ENCODE measurements around the gene PGPEP1. TPM values are rescaled to one million over a fixed set of nuclear protein-coding genes. Genes with fewer than 3 reads are reported as not detected.
A peak's percentile ranks its signal among the peaks of the same experiment; 100 is the strongest.

Gene PGPEP1
- total RNA-seq, 1 experiment from 2014 or later, result 27.9 TPM

- no peak for TF ChIP-seq CTCF (IDR thresholded peaks at IDR 0.05; ENCODE audit: unreplicated experiment)
- Mint-ChIP-seq H3K36me3 (ENCODE audit: insufficient read depth, unreplicated experiment) (peaks cover 55% of the 10 kb centered on the region), H3K4me1 (ENCODE audit: low read depth, unreplicated experiment) (peaks cover 25% of the 10 kb centered on the region), H3K9me3 (ENCODE audit: low read depth, unreplicated experiment) (no peaks in the 10 kb centered on the region), H3K4me3 (ENCODE audit: low read depth, unreplicated experiment) (no peak overlapping the region), H3K27me3 (ENCODE audit: unreplicated experiment) (no peaks in the 10 kb centered on the region), H3K27ac (ENCODE audit: unreplicated experiment) (no peak overlapping the region)
- CTCF ChIA-PET, result interaction anchor here (0.5 to 0.6 kb wide), 2 partner anchors 407 to 424 kb away, joined by 3 read pairs; partner anchors contain the start of gene ARRDC2
- no TSS peak for BruUV-seq (replicated peaks)
- intact Hi-C loops (cut with micrococcal nuclease; ENCODE audit: unreplicated experiment), result loop anchor here (10.0 kb wide), 1 partner anchor 140 kb away; the partner anchor contains the start of gene IQCN
- peak; percentile 31 for DNase-seq
Observed at GRCh38 chr19:18414504-18415177, 74.2 kb downstream of the PGPEP1 start.

GRCh38 chr19:18415178-18415867 lies 74.9 kb downstream of the PGPEP1 start:
- intact Hi-C loops (cut with micrococcal nuclease; ENCODE audit: unreplicated experiment), result loop anchor here (10.0 kb wide), 1 partner anchor 141 kb away; the partner anchor contains the start of gene IQCN
- Mint-ChIP-seq H3K27me3 (ENCODE audit: unreplicated experiment) (no peaks in the 10 kb centered on the region), H3K4me3 (ENCODE audit: low read depth, unreplicated experiment) (no peak overlapping the region), H3K27ac (ENCODE audit: unreplicated experiment) (no peak overlapping the region), H3K9me3 (ENCODE audit: low read depth, unreplicated experiment) (no peaks in the 10 kb centered on the region), H3K36me3 (ENCODE audit: insufficient read depth, unreplicated experiment) (peaks cover 58% of the 10 kb centered on the region), H3K4me1 (ENCODE audit: low read depth, unreplicated experiment) (peaks cover 25% of the 10 kb centered on the region)
- CTCF ChIA-PET, result interaction anchor here (0.5 kb wide), 1 partner anchor 407 kb away, joined by 3 read pairs; the partner anchor contains the start of gene ARRDC2
- DNase-seq, result no peak
- no TSS peak for BruUV-seq (replicated peaks)
- no peak for TF ChIP-seq CTCF (IDR thresholded peaks at IDR 0.05; ENCODE audit: unreplicated experiment)

GRCh38 chr19:18416778-18417249 lies 76.4 kb downstream of the PGPEP1 start:
- CTCF ChIA-PET, result interaction anchor here (0.6 to 1.5 kb wide), 4 partner anchors 16 to 137 kb away, joined by 3 to 5 read pairs (median 4); partner anchors contain the start of genes GDF15 and LSM4
- H3K36me3 Mint-ChIP-seq (ENCODE audit: insufficient read depth, unreplicated experiment), result peaks cover 54% of the 10 kb centered on the region
- intact Hi-C loops (cut with micrococcal nuclease; ENCODE audit: unreplicated experiment), result loop anchor here (10.0 kb wide), 1 partner anchor 142 kb away; the partner anchor contains the start of gene IQCN
- peak; percentile 80 for DNase-seq
- TF ChIP-seq CTCF (IDR thresholded peaks at IDR 0.05; ENCODE audit: unreplicated experiment), result no peak
- H3K27ac Mint-ChIP-seq (ENCODE audit: unreplicated experiment), result peak overlapping the region; percentile 80
- no peaks in the 10 kb centered on the region for H3K27me3 Mint-ChIP-seq (ENCODE audit: unreplicated experiment)
- no TSS peak for BruUV-seq (replicated peaks)
- peak overlapping the region; percentile 83 for H3K4me3 Mint-ChIP-seq (ENCODE audit: low read depth, unreplicated experiment)
- H3K4me1 Mint-ChIP-seq (ENCODE audit: low read depth, unreplicated experiment), result peaks cover 25% of the 10 kb centered on the region
- no peaks in the 10 kb centered on the region for H3K9me3 Mint-ChIP-seq (ENCODE audit: low read depth, unreplicated experiment)

- Mint-ChIP-seq H3K9me3 (ENCODE audit: low read depth, unreplicated experiment) (no peaks in the 10 kb centered on the region), H3K36me3 (ENCODE audit: insufficient read depth, unreplicated experiment) (peaks cover 53% of the 10 kb centered on the region), H3K27me3 (ENCODE audit: unreplicated experiment) (no peaks in the 10 kb centered on the region), H3K4me1 (ENCODE audit: low read depth, unreplicated experiment) (peaks cover 25% of the 10 kb centered on the region), H3K4me3 (ENCODE audit: low read depth, unreplicated experiment) (peak overlapping the region; percentile 83), H3K27ac (ENCODE audit: unreplicated experiment) (peak overlapping the region; percentile 80)
- intact Hi-C loops (cut with micrococcal nuclease; ENCODE audit: unreplicated experiment), result loop anchor here (10.0 kb wide), 1 partner anchor 143 kb away; the partner anchor contains the start of gene IQCN
- TF ChIP-seq CTCF (IDR thresholded peaks at IDR 0.05; ENCODE audit: unreplicated experiment), result no peak
- peak; percentile 72 for DNase-seq
- CTCF ChIA-PET, result interaction anchor here (0.6 to 1.5 kb wide), 3 partner anchors 31 to 530 kb away, joined by 4 to 5 read pairs (median 4); partner anchors contain the start of gene GDF15
- BruUV-seq (replicated peaks), result no TSS peak
Observed at GRCh38 chr19:18417250-18418028, 77.0 kb downstream of the PGPEP1 start.
